SK-N-SH (cell line): Measurements from ENCODE around the gene ERI3. TPM values are rescaled to one million over a fixed set of nuclear protein-coding genes. Genes with fewer than 3 reads are reported as not detected.

ENCODE experiments used
- CTCF ChIA-PET: fragments of 300-600, 350-600 bp; formaldehyde crosslinking; extraction: SDS; loops from one replicate; lab custom pipeline; 2021; lab: Yijun Ruan, JAX
- POLR2A ChIA-PET: fragments of 350-600 bp; sonication (Branson Sonifier 250); formaldehyde crosslinking; extraction: SDS; loops from one replicate; lab custom pipeline; 2020; ENCODE audit warnings: antibody characterized with exemption, inconsistent platforms; lab: Yijun Ruan, JAX
- DNase-seq: peaks from one replicate; pipeline ENCODE4 v3.0.0; 2012
- H2AFZ ChIP-seq: fragments of 200-600 bp; sonication (generic); 2 replicates; pipeline ENCODE4 v1.8.1; 2016; ENCODE audit warnings: antibody characterized with exemption, mild to moderate bottlenecking, low read depth
- H3F3A ChIP-seq: fragments of 200-600 bp; sonication (generic); replicated peaks from 2 replicates; pipeline ENCODE3; 2016; ENCODE audit warnings: antibody characterized with exemption, mild to moderate bottlenecking; ENCODE audit not compliant: insufficient read depth
- H3K27ac ChIP-seq, 2 experiments: fragments of 200-500 bp in 1 of 2; fragments of 200-600 bp in 1 of 2; sonication (Bioruptor generic) in 1 of 2; sonication (generic), shearing (Covaris generic) in 1 of 2; 2 replicates each; pipeline versions ENCODE4 v1.5.1 to v1.6.1; 2014 to 2016; ENCODE audit warnings: low read depth in 2 of 2, inconsistent platforms in 1 of 2, low read length in 1 of 2, mild to moderate bottlenecking in 1 of 2, mixed read lengths in 1 of 2
- H3K27me3 ChIP-seq: fragments of 200-600 bp; sonication (generic), shearing (Covaris generic); 2 replicates; pipeline ENCODE4 v1.6.1; 2016; ENCODE audit warnings: mixed run types; ENCODE audit not compliant: insufficient read depth
- H3K36me3 ChIP-seq, 2 experiments: fragments of 200-500 bp in 1 of 2; fragments of 200-600 bp in 1 of 2; sonication (Bioruptor generic) in 1 of 2; sonication (generic) in 1 of 2; replicated peaks in 1 of 2; 2 replicates each; pipeline versions ENCODE3 to v1.5.1; 2014 to 2016; ENCODE audit warnings: low read length in 1 of 2, mild to moderate bottlenecking in 1 of 2; ENCODE audit not compliant: insufficient read depth in 2 of 2, control insufficient read depth in 1 of 2
- H3K4me1 ChIP-seq, 2 experiments: fragments of 200-500 bp in 1 of 2; fragments of 200-600 bp in 1 of 2; sonication (Bioruptor generic) in 1 of 2; sonication (generic), shearing (Covaris generic) in 1 of 2; 2 replicates each; pipeline versions ENCODE4 v1.5.1 to v1.6.1; 2014 to 2016; ENCODE audit warnings: low read depth in 1 of 2, low read length in 1 of 2, mixed run types in 1 of 2; ENCODE audit not compliant: insufficient read depth in 2 of 2, control insufficient read depth in 1 of 2
- H3K4me2 ChIP-seq: fragments of 200-600 bp; sonication (generic), shearing (Covaris generic); 2 replicates; pipeline ENCODE4 v1.6.1; 2017; ENCODE audit warnings: mixed run types
- H3K4me3 ChIP-seq, 2 experiments: fragments of 200-500 bp in 1 of 2; fragments of 200-600 bp in 1 of 2; sonication (Bioruptor generic) in 1 of 2; sonication (generic), shearing (Covaris generic) in 1 of 2; 2 replicates each; pipeline versions ENCODE4 v1.5.1 to v1.8.1; 2014 to 2016; ENCODE audit warnings: low read depth in 2 of 2, inconsistent platforms in 1 of 2, low read length in 1 of 2, mild to moderate bottlenecking in 1 of 2, mixed read lengths in 1 of 2, moderate library complexity in 1 of 2
- H3K79me2 ChIP-seq: fragments of 200-600 bp; sonication (generic); 2 replicates; pipeline ENCODE4 v1.8.1; 2017; ENCODE audit warnings: mild to moderate bottlenecking; ENCODE audit not compliant: insufficient read depth
- H3K9ac ChIP-seq: fragments of 200-600 bp; sonication (generic); 2 replicates; pipeline ENCODE4 v1.6.1; 2017; ENCODE audit warnings: mixed run types
- H3K9me2 ChIP-seq: fragments of 200-600 bp; sonication (generic); 2 replicates; pipeline ENCODE4 v1.6.1; 2017; ENCODE audit warnings: mixed run types
- H3K9me3 ChIP-seq: fragments of 200-600 bp; sonication (generic); 2 replicates; pipeline ENCODE4 v1.6.1; 2017; ENCODE audit warnings: mixed run types, mild to moderate bottlenecking, moderate library complexity
- H4K20me1 ChIP-seq: fragments of 200-600 bp; sonication (generic); 2 replicates; pipeline ENCODE4 v1.6.1; 2017; ENCODE audit warnings: mild to moderate bottlenecking, mixed run types; ENCODE audit not compliant: insufficient read depth
- ELF1 ChIP-seq: IDR thresholded peaks from 2 replicates; pipeline ENCODE4 v1.4.0; 2012
- EP300 ChIP-seq, 2 experiments: IDR thresholded peaks; 2 replicates each; pipeline versions ENCODE4 v1.4.0 to v1.6.1; 2012; ENCODE audit warnings: borderline replicate concordance in 1 of 2, low read depth in 1 of 2, low read length in 1 of 2
- FOXJ3 ChIP-seq: sonication (generic); formaldehyde crosslinking; IDR thresholded peaks from 2 replicates; pipeline ENCODE4 v1.5.1; 2020; ENCODE audit warnings: mild to moderate bottlenecking, missing genetic modification reagents
- FOXM1 ChIP-seq: IDR thresholded peaks from 2 replicates; pipeline ENCODE4 v1.4.0; 2012; ENCODE audit warnings: low read depth, mild to moderate bottlenecking
- NRF1 ChIP-seq: IDR thresholded peaks from 2 replicates; pipeline ENCODE4 v1.6.1; 2012; ENCODE audit warnings: low read depth, mild to moderate bottlenecking, low read length
- POLR2AphosphoS5 ChIP-seq: IDR thresholded peaks from 2 replicates; pipeline ENCODE4 v1.6.1; 2012; ENCODE audit warnings: low read depth, low read length
- RCOR1 ChIP-seq: fragments of 150-350 bp; IDR thresholded peaks from 2 replicates; pipeline ENCODE4 v1.6.1; 2017; ENCODE audit warnings: antibody characterized with exemption, low read length
- REST ChIP-seq: IDR thresholded peaks from 2 replicates; pipeline ENCODE4 v1.6.1; 2012; ENCODE audit warnings: mild to moderate bottlenecking, low read depth, low read length, moderate library complexity
- RFX5 ChIP-seq: IDR thresholded peaks from 2 replicates; pipeline ENCODE4 v1.6.1; 2012; ENCODE audit warnings: mild to moderate bottlenecking, improper control_type of control experiment, low read length
- SIN3A ChIP-seq: IDR thresholded peaks from 2 replicates; pipeline ENCODE4 v1.6.1; 2012; ENCODE audit warnings: low read depth, mild to moderate bottlenecking, low read length, moderate library complexity, borderline replicate concordance
- SMC3 ChIP-seq: IDR thresholded peaks from 2 replicates; pipeline ENCODE4 v1.6.1; 2012; ENCODE audit warnings: low read depth, low read length, improper control_type of control experiment
- TAF1 ChIP-seq: IDR thresholded peaks from 2 replicates; pipeline ENCODE4 v1.6.1; 2012; ENCODE audit warnings: low read depth, mild to moderate bottlenecking, low read length, moderate library complexity, borderline replicate concordance
- TCF12 ChIP-seq: IDR thresholded peaks from 2 replicates; pipeline ENCODE4 v1.4.0; 2012
- WGBS: methylation state at CpG from one replicate; pipeline ENCODE4 v1.1.6; 2017; ENCODE audit warnings: low lambda C conversion rate; 5-methylcytosine and 5-hydroxymethylcytosine counted together
- polyA plus RNA-seq, 3 experiments: library from polyadenylated mRNA; depleted of rRNA; stranded (reverse); fragments of >200 nt; gene quantifications; 2 replicates each; pipeline ENCODE4 v1.2.3, GENCODE V29; 2012

The ERI3 gene
- polyA plus RNA-seq, 1 of the 3 experiments (the other 2 are of a cell fraction), result 60.7 TPM

- TF ChIP-seq NRF1 (no peak), POLR2AphosphoS5 (no peak)
Measured at GRCh38 chr1:44244986-44245385, 110.1 kb downstream of the ERI3 start (continued).

- H3K4me2 ChIP-seq, result no peak overlapping the region
- no peaks in the 10 kb centered on the region for H3K9me2 ChIP-seq
- no peaks in the 10 kb centered on the region for H3K27me3 ChIP-seq
- CTCF ChIA-PET, result interaction anchor here (2.3 kb wide), 1 partner anchor 9 kb away, joined by 6 read pairs; no protein-coding TSS in a partner anchor
- peaks cover 0 to 10% of the 10 kb centered on the region in 2 experiments for H3K36me3 ChIP-seq
- peaks cover 10 to 32% of the 10 kb centered on the region in 2 experiments; a peak in 3 of 4 replicates for H3K4me1 ChIP-seq
- no peak overlapping the region for H3K27ac ChIP-seq
- no peak for TF ChIP-seq SMC3
- TF ChIP-seq FOXJ3 (CRISPR knock-in tag), result no peak
- no peak for TF ChIP-seq TCF12
- no peak for TF ChIP-seq FOXM1
- no peak for TF ChIP-seq SIN3A
- no peak for TF ChIP-seq REST
- no peak for TF ChIP-seq RFX5
- no peak for TF ChIP-seq RCOR1
- no peak for TF ChIP-seq EP300 (IDR thresholded peaks at IDR 0.05; ENCODE audit: borderline replicate concordance in 1 of 2, low read depth in 1 of 2, low read length in 1 of 2)
- TF ChIP-seq TAF1, result no peak
- TF ChIP-seq ELF1, result no peak
- no peaks in the 10 kb centered on the region for H3K9me3 ChIP-seq
- 98% methylated on average over 5 of the region's 7 CpGs for WGBS
- no peak overlapping the region for H3K9ac ChIP-seq
- POLR2A ChIA-PET, result no interaction called here
- no peaks in the 10 kb centered on the region for H3K79me2 ChIP-seq
- DNase-seq, result no peak
- H3F3A ChIP-seq, result no peaks in the 10 kb centered on the region
- no peak overlapping the region for H3K4me3 ChIP-seq
- H4K20me1 ChIP-seq, result no peaks in the 10 kb centered on the region
- H2AFZ ChIP-seq, result no peak overlapping the region
Measured at GRCh38 chr1:44243782-44244495, 111.1 kb downstream of the ERI3 start.
